Activated CD8-positive, alpha-beta memory T cell treated with anti-CD3 and anti-CD28 coated beads for 4 hours (primary cell): ENCODE data around the gene EPRS1.
"Not testable (repeated sequence)": the region's sequence is repeated elsewhere in the genome, so short reads cannot be mapped to it uniquely, and the experiment has no call there.

Experiments
- DNase-seq, 2 donors: peaks; one replicate each; pipeline ENCODE4 v3.0.0-alpha.2; 2020; ENCODE audit warnings: low read depth in 2 of 2

Gene EPRS1

DNA sequence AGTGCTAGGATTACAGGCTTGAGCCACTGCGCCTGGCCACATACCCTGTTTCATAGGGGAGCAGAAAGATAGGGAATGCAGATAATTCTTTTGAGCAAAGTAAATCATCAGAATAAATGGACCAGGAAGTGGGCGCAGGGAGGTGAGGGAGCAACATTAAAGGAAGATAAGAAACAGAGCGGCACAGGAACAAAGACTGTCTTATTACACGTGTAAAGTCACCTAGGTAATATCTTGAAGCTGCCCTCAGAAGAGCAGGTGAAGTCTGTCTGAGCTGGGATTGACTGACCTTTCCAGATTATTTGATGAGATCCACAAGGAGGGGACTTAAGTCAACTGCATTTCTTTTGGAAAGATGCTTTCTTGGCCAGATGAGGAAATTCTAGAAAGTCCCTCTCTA lies 7.7 kb downstream of the EPRS1 start:
- DNase-seq, result no peak

- not testable (repeated sequence) for DNase-seq
These were observed 8.5 kb downstream of the EPRS1 start for GRCh38 chr1:220037810-220038209.

DNA sequence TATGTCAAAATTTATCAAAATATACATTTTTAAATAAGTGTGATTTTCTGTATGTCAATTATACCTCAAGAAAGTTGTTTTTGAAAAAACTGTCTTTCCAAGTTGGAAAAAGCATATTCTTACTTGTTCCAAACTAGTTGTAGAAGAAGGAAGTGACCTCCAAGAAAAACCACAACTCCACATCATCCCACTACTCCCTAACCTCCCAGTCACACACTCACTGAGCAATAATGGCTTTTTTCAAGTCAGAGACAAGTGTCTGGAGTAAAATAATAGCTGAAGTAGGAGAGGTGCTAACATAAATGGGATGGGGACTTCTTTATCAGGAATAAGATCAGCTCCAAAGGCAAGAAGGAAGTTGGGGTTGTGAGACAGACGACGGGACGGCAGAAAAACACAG lies 13.4 kb downstream of the EPRS1 start:
- no peak for DNase-seq

- no peak for DNase-seq
These were observed 15.0 kb downstream of the EPRS1 start for GRCh38 chr1:220031287-220031686.

- no peak for DNase-seq
These were observed 17.9 kb downstream of the EPRS1 start for GRCh38 chr1:220028346-220028895.

- DNase-seq, result no peak
These were observed 27.2 kb downstream of the EPRS1 start for GRCh38 chr1:220019071-220019470.

DNA sequence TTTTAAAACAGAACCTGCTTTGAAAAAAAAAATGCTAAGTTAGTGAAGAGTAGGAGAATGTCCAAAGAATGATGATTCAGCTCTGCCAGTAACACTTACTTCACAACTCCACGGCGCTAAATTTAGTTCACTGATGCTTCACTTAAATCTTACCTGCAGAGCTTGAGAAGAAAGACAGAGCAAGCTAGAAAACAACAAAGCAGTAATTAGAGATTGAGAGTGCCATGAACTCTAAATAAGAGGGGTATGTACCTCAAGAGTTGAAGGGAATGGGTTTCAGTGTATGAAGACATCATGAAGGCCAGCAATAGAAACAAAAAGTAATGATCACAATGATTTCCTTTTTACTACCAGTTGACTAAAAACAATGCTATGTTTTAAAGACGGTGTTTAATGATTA lies 32.8 kb downstream of the EPRS1 start:
- no peak for DNase-seq

GRCh38 chr1:220012259-220012658 lies 34.0 kb downstream of the EPRS1 start:
- DNase-seq, result no peak

GRCh38 chr1:220011620-220012019 lies 34.7 kb downstream of the EPRS1 start:
- no peak for DNase-seq

DNA sequence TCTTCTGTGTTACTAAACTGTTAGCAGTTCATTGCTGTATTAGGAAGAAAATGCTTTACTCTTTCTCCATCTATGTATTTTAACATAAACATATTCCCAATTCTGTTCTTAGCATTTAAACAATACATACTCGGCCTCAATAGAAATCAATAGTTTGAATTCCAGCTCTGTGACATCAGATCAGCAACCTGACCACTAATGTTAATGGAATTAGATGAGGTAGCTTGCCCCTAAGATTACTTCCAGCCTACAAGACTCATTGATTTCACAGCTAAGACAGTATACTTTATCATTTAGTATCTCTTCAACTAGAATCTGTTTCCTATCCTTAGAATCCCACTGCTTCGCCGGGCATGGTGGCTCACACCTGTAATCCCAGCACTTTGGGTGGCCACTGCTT lies 38.9 kb downstream of the EPRS1 start:
- DNase-seq, result no peak

DNA sequence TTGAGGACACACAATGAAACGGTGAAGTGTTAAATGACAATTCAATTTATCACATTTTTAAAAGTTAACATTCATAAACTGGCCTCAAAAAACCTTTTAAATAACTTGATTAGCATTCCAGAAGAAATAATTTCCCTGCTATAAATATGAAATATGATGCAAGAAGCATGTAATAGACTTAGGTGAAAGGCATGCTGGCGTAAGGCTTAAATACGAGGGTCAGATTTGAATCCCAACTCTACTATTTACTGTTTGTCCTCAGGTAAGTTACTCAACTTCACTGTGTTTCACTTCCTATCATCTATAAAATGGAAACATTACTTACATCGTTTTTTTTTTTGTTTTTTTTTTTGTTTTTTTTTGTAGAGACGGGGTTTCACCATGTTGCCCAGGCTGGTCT lies 40.8 kb downstream of the EPRS1 start:
- no peak for DNase-seq

DNA sequence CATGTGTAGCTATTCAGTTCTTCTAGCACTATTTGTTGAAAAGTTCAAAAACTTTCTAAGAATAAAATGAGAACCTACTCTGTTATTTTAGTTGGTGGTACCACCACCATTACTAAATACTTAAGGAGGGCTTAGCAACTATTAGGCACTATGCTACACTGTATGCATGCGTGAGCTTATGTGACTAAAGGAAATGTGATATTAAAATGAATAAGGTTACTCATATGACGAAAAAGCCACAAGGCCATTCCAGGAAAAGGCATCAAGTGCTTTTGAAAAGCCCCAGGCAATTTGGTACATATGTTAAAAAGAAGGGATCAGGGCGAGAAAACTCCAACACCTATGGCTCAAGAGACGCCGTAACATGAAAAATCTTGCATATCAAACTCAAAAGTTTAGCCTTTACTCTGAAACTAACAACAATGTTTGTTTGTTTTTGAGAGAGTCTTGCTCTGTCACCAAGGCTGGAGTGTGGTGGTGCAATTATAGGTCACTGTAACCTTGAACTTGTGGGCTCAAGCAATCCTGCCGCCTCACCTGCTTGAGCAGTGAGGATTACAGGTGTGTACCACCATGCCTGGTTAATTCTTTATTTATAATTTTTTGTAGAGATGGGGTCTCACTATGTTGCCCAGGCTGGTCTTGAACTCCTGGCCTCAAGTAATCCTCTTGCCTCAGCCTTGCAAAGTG lies 42.5 kb downstream of the EPRS1 start:
- no peak for DNase-seq

- no peak for DNase-seq
These were observed 43.3 kb downstream of the EPRS1 start for GRCh38 chr1:220003015-220003414.

- DNase-seq, result no peak
These were observed 45.2 kb downstream of the EPRS1 start for GRCh38 chr1:220001095-220001501.

DNA sequence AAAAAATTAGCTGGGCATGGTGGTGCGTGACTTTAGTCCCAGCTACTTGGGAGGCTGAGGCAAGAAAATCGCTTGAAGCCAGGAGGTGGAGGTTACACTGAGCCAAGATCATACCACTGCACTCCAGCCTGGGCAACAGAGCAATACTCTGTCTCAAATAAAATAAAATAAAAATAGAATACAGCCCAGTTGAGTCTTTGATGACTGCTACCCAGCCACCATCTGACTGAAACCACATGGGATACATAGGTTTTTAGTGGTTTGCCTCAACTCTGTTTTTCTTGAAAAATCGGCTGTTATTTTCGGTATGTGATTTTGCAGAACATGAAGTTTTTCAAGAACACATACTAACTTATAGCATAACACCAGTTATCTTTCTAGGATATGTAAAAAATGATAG lies 46.5 kb downstream of the EPRS1 start:
- no peak for DNase-seq
